Endodermal cell (in vitro differentiated cells): ENCODE data around the gene MED22. TPM values are rescaled to one million over a fixed set of nuclear protein-coding genes. Genes with fewer than 3 reads are reported as not detected.

Source experiments
- DNase-seq: peaks from one replicate; pipeline ENCODE4 v3.0.0-alpha.2; 2017
- H3K27ac ChIP-seq: 2 replicates; pipeline ENCODE4 v1.5.1; 2013; ENCODE audit warnings: mild to moderate bottlenecking, low read depth, low read length, moderate library complexity
- H3K27me3 ChIP-seq: 2 replicates; pipeline ENCODE4 v1.6.1; 2013; ENCODE audit warnings: mild to moderate bottlenecking, low read length, moderate library complexity; ENCODE audit not compliant: insufficient read depth, control insufficient read depth, poor library complexity, severe bottlenecking
- H3K36me3 ChIP-seq: 2 replicates; pipeline ENCODE4 v1.7.0; 2013; ENCODE audit warnings: mild to moderate bottlenecking, low read length, moderate library complexity; ENCODE audit not compliant: control insufficient read depth, insufficient read depth
- H3K4me1 ChIP-seq: one replicate; pipeline ENCODE4 v1.7.0; 2013; ENCODE audit warnings: low read length; ENCODE audit not compliant: control insufficient read depth, insufficient read depth
- H3K4me3 ChIP-seq: 2 replicates; pipeline ENCODE4 v1.5.1; 2013; ENCODE audit warnings: mild to moderate bottlenecking, low read length, moderate library complexity
- H3K9ac ChIP-seq: 2 replicates; pipeline ENCODE4 v1.6.1; 2013; ENCODE audit warnings: mild to moderate bottlenecking, low read length, moderate library complexity; ENCODE audit not compliant: poor library complexity, severe bottlenecking; ENCODE audit errors: extremely low read depth
- H3K9me3 ChIP-seq: 2 replicates; pipeline ENCODE4 v1.6.1; 2013; ENCODE audit warnings: mild to moderate bottlenecking, low read length, moderate library complexity; ENCODE audit not compliant: control insufficient read depth
- H3K27ac Mint-ChIP-seq: 2 replicates; pipeline ENCODE4 v1.8.0; 2020; ENCODE audit warnings: mixed read lengths
- H3K27me3 Mint-ChIP-seq: 2 replicates; pipeline ENCODE4 v1.8.0; 2021; ENCODE audit warnings: mild to moderate bottlenecking, mixed read lengths; ENCODE audit not compliant: insufficient read depth
- H3K36me3 Mint-ChIP-seq: 2 replicates; pipeline ENCODE4 v1.8.0; 2020; ENCODE audit warnings: low read depth, mixed read lengths
- H3K4me1 Mint-ChIP-seq: 2 replicates; pipeline ENCODE4 v1.8.0; 2020; ENCODE audit warnings: mixed read lengths
- H3K4me3 Mint-ChIP-seq: 2 replicates; pipeline ENCODE4 v1.8.0; 2020; ENCODE audit warnings: mild to moderate bottlenecking, moderate library complexity, mixed read lengths
- H3K9me3 Mint-ChIP-seq: 2 replicates; pipeline ENCODE4 v1.8.0; 2020; ENCODE audit warnings: mild to moderate bottlenecking, mixed read lengths
- WGBS, 2 experiments: methylation state at CpG; one replicate each; pipeline versions ENCODE4 v1.1.5 to v1.1.7; 2013; ENCODE audit warnings: missing lambda C conversion rate in 2 of 2, mixed read lengths in 1 of 2; ENCODE audit not compliant: insufficient coverage in 1 of 2, insufficient read length in 1 of 2; 5-methylcytosine and 5-hydroxymethylcytosine counted together
- total RNA-seq, 2 donors: library from RNA; stranded (reverse); fragmentation: NEBNext Ultra II Directional in 1 of 2; extraction: Animal tissue kit (Norgen Biotek cat#: 25700) in 1 of 2; gene quantifications; 2 replicates in 1 of 2; 3 replicates in 1 of 2; pipeline ENCODE4 v1.2.1, GENCODE V29; 2021
- TF ChIP-seq, protein P1 (sequence below): fragments of 200-600 bp; sonication (generic); conservative IDR thresholded peaks from 2 replicates; pipeline ENCODE4 v1.5.0; 2021; ENCODE audit warnings: antibody characterized with exemption, mild to moderate bottlenecking

MED22 gene
- total RNA-seq, 2 donors from 2014 or later: 54.6 to 57.3 TPM

DNA sequence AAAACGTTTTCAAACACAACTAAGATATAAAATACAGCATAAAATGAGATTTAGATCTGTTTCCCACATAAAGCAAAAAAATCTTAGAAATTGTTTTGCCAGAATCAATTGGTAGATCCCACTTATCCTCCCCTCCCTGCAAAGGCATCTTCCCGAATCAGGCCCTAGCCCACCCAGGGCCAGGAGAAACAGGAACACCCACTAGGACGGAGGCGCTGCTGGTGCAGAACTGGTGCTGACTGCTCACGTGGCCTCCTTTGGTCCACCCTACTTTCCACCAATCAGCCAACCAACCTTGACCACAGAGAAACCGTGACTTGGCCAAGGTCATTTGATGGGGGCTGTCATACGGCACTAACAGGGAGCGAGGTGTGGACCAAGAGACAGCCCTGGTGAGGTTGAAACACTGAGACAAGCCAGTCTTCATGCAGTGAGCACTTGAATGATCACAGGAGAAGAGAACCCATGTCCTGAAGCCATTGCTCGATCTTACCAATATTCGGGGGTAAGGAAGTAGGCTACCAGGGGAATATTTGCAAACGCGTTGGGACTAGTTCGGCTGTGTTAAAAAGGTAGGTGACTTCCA lies 13.7 kb upstream of the MED22 start:
- Histone ChIP-seq H3K4me3 (no peak overlapping the region), H3K9me3 (no peaks in the 10 kb centered on the region), H3K9ac (no peak overlapping the region), H3K27me3 (no peaks in the 10 kb centered on the region), H3K27ac (no peak overlapping the region), H3K4me1 (no peaks in the 10 kb centered on the region), H3K36me3 (peaks cover 71% of the 10 kb centered on the region)
- Mint-ChIP-seq H3K9me3 (no peaks in the 10 kb centered on the region), H3K27ac (peak overlapping the region; percentile 11), H3K27me3 (no peaks in the 10 kb centered on the region), H3K4me1 (peaks cover 3% of the 10 kb centered on the region), H3K36me3 (peaks cover 64% of the 10 kb centered on the region), H3K4me3 (no peak overlapping the region)
- TF ChIP-seq, protein P1, sequence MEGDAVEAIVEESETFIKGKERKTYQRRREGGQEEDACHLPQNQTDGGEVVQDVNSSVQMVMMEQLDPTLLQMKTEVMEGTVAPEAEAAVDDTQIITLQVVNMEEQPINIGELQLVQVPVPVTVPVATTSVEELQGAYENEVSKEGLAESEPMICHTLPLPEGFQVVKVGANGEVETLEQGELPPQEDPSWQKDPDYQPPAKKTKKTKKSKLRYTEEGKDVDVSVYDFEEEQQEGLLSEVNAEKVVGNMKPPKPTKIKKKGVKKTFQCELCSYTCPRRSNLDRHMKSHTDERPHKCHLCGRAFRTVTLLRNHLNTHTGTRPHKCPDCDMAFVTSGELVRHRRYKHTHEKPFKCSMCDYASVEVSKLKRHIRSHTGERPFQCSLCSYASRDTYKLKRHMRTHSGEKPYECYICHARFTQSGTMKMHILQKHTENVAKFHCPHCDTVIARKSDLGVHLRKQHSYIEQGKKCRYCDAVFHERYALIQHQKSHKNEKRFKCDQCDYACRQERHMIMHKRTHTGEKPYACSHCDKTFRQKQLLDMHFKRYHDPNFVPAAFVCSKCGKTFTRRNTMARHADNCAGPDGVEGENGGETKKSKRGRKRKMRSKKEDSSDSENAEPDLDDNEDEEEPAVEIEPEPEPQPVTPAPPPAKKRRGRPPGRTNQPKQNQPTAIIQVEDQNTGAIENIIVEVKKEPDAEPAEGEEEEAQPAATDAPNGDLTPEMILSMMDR: no peak
- WGBS, 2 experiments: 93 to 97% methylated on average over 6 to 13 of the region's 13 CpGs
- no peak for DNase-seq

DNA sequence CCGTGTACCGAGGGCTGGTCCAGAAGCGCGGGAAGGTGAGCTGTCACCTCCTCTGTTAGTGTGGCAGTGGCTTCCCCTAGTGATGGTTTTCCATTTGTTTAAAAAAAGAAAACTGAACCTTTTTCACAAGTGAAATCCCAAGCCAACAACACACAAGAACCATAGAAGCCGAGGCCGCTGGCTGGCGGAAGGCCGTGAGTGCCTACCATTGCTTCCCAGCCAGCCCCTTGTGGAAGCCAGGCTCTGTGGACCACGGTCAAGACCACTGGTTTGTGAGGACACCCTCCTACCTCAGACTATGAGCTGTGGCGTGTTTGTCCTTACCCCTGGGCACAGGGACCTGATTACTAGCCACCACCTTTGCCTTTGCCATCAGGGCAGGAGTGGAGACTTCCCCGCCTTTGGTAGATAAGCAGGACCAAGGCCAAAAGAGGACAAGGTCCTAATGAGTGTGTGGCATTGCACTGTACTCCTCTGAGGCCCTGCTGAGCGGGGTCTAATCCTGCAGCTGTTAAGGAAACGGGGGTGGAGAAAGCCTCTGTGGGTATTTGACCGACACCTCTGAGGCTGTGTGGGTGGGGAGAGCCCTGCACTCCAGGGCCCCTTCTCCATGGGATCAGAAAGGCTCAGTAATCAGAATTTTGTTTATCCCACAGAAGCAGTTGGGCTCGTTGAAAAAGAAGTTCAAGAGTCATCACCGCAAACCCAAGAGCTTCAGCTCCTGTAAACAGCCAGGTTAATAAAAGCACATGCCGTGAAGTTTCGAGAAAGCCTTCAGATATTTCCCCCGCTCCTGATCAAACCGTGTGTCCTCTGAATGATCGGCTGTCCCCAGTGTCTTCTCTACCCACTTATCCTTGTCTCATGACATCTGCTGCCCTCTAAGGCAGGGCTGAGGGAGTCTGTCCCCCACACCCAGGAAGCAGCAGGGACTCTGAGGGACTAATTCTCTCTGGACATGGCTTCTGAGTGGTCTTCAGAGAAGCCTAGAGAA lies 12.8 kb upstream of the MED22 start:
- Mint-ChIP-seq H3K27me3 (no peaks in the 10 kb centered on the region), H3K4me3 (no peak overlapping the region), H3K4me1 (peaks cover 3% of the 10 kb centered on the region), H3K9me3 (no peaks in the 10 kb centered on the region), H3K27ac (peak overlapping the region; percentile 2), H3K36me3 (peaks cover 55% of the 10 kb centered on the region)
- Histone ChIP-seq H3K4me1 (no peaks in the 10 kb centered on the region), H3K4me3 (no peak overlapping the region), H3K9ac (no peak overlapping the region), H3K36me3 (peaks cover 62% of the 10 kb centered on the region), H3K27me3 (no peaks in the 10 kb centered on the region), H3K27ac (no peak overlapping the region), H3K9me3 (no peaks in the 10 kb centered on the region)
- 93 to 94% methylated on average over 17 to 21 of the region's 21 CpGs for WGBS, 2 experiments
- TF ChIP-seq, protein P1: no peak
- DNase-seq: no peak

DNA sequence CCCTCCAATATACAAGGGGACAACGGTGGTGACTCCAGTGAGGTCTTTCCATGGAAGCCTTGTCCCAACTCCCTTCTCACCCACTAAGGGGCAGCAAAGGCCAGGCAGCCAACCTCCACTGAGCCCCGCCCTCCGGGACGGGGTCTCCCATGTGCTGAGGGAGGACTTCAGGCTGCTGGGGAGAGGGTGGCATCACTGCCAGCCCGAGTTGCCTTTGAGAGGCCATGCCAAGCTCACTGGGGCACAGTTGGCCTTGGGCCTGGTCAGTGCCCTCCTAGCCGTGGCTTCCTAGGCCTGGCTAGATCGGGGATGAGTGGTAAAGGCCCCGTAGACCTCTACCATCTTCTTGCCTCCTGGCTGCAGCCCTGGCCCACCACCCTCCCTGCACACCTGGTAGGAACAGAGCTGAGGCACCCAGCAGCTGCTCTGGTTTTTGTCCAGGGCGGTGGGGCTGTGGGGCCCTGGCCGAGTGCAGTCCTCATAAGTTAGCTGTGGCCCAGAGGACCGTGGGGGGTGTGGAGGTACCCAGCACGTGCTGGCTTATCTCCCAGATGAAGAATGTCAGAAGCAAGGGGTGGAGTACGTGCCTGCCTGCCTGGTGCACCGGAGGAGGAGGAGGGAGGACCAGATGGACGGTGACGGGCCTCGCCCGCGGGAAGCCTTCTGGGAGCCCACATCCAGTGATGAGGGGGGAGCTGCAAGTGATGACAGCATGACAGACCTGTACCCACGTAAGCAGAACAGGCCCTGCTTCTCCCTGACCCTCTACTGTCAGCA lies 11.7 kb upstream of the MED22 start:
- Histone ChIP-seq H3K9me3 (no peaks in the 10 kb centered on the region), H3K4me1 (no peaks in the 10 kb centered on the region), H3K9ac (no peak overlapping the region), H3K4me3 (no peak overlapping the region), H3K36me3 (peaks cover 51% of the 10 kb centered on the region), H3K27ac (no peak overlapping the region), H3K27me3 (no peaks in the 10 kb centered on the region)
- no peak overlapping the region for H3K27ac Mint-ChIP-seq
- peaks cover 3% of the 10 kb centered on the region for H3K4me1 Mint-ChIP-seq
- DNase-seq: peak; percentile 85
- H3K27me3 Mint-ChIP-seq: no peaks in the 10 kb centered on the region
- no peaks in the 10 kb centered on the region for H3K9me3 Mint-ChIP-seq
- WGBS, 2 experiments: 89 to 95% methylated on average over 15 to 20 of the region's 20 CpGs
- no peak overlapping the region for H3K4me3 Mint-ChIP-seq
- TF ChIP-seq, protein P1: peak; percentile 78
- peaks cover 45% of the 10 kb centered on the region for H3K36me3 Mint-ChIP-seq
